A673 (cell line): ENCODE measurements around the gene OAS2. TPM values are rescaled to one million over a fixed set of nuclear protein-coding genes. Genes with fewer than 3 reads are reported as not detected.

Source experiments
- BruUV-seq: library from RNA; stranded (reverse); fragments of 400-500 nt; replicated peaks from 2 replicates; lab custom pipeline; 2021; lab: Mats Ljungman, UMichigan
- CTCF ChIA-PET: fragments of 300-600 bp; sonication (Branson Sonifier 250); formaldehyde crosslinking; loops from one replicate; lab custom pipeline; 2022; ENCODE audit warnings: antibody characterized with exemption; lab: Charles Lee
- POLR2A ChIA-PET: fragments of 300-600 bp; sonication (Branson Sonifier 250); formaldehyde crosslinking; loops from one replicate; lab custom pipeline; 2022; ENCODE audit warnings: antibody characterized with exemption; ENCODE audit not compliant: low non-redundant PET; lab: Charles Lee
- DNase-seq: peaks from one replicate; pipeline ENCODE4 v3.0.0-alpha.2; 2015; ENCODE audit warnings: low spot score
- H3K27ac ChIP-seq: fragments of 200-600 bp; sonication (generic); 2 replicates; pipeline ENCODE4 v1.5.1; 2016; ENCODE audit warnings: mixed run types, low read depth, mild to moderate bottlenecking, mixed read lengths, antibody characterized with exemption, low read length; ENCODE audit not compliant: poor library complexity, severe bottlenecking
- H3K27me3 ChIP-seq: fragments of 200-600 bp; sonication (generic); replicated peaks from 2 replicates; pipeline ENCODE4 v1.6.1; 2017; ENCODE audit warnings: mixed run types, low read depth, mild to moderate bottlenecking, mixed read lengths, antibody characterized with exemption, low read length; ENCODE audit not compliant: insufficient read depth, poor library complexity
- H3K36me3 ChIP-seq: fragments of 200-600 bp; sonication (generic); 2 replicates; pipeline ENCODE4 v1.6.1; 2016; ENCODE audit warnings: mixed run types, mild to moderate bottlenecking, mixed read lengths, antibody characterized with exemption, low read length; ENCODE audit not compliant: insufficient read depth, poor library complexity, severe bottlenecking
- H3K4me1 ChIP-seq: fragments of 200-600 bp; sonication (generic); 2 replicates; pipeline ENCODE4 v1.6.1; 2017; ENCODE audit warnings: mixed run types, mild to moderate bottlenecking, mixed read lengths, antibody characterized with exemption, low read length; ENCODE audit not compliant: insufficient read depth, poor library complexity, severe bottlenecking
- H3K4me3 ChIP-seq: fragments of 200-600 bp; sonication (generic); 2 replicates; pipeline ENCODE4 v1.5.1; 2016; ENCODE audit warnings: low read depth, mixed run types, mild to moderate bottlenecking, mixed read lengths, low read length; ENCODE audit not compliant: poor library complexity, severe bottlenecking
- H3K9me3 ChIP-seq: fragments of 200-600 bp; sonication (generic); 2 replicates; pipeline ENCODE4 v1.6.1; 2016; ENCODE audit warnings: mixed run types, low read depth, mild to moderate bottlenecking, mixed read lengths, antibody characterized with exemption, low read length; ENCODE audit not compliant: poor library complexity, severe bottlenecking
- CTCF ChIP-seq: fragments of 300-800, 200-600 bp; sonication (generic); conservative IDR thresholded peaks from 2 replicates; pipeline ENCODE4 v1.5.1; 2017; ENCODE audit warnings: low read depth, mild to moderate bottlenecking, antibody characterized with exemption, low read length, moderate library complexity, mixed read lengths
- EZH2 ChIP-seq: fragments of 200-600 bp; sonication (generic); IDR thresholded peaks from 2 replicates; pipeline ENCODE4 v1.6.1; 2017; ENCODE audit warnings: borderline replicate concordance, low read depth, mild to moderate bottlenecking, mixed read lengths, antibody characterized with exemption, low read length; ENCODE audit not compliant: poor library complexity, severe bottlenecking
- intact Hi-C: fragments of 100-400 bp; cut with micrococcal nuclease; formaldehyde crosslinking; loops from one replicate; pipeline ENCODE4 v1.10.0; 2022; ENCODE audit not compliant: unreplicated experiment
- total RNA-seq: library from RNA; stranded (reverse); gene quantifications from 2 replicates; pipeline ENCODE4 v1.2.3, GENCODE V29; 2021

Gene OAS2
- total RNA-seq, 1 experiment from 2014 or later = not detected

GRCh38 chr12:113043240-113043639 lies 64.9 kb downstream of the OAS2 start:
- no peaks in the 10 kb centered on the region for H3K4me1 ChIP-seq
- BruUV-seq = no TSS peak
- no peaks in the 10 kb centered on the region for H3K36me3 ChIP-seq
- no peak for DNase-seq
- no peaks in the 10 kb centered on the region for H3K9me3 ChIP-seq
- no peak for TF ChIP-seq CTCF
- TF ChIP-seq EZH2 = no peak
- no peak overlapping the region for H3K27ac ChIP-seq
- ChIA-PET CTCF (no interaction called here), POLR2A (no interaction called here)
- H3K4me3 ChIP-seq = no peak overlapping the region
- intact Hi-C loops = no loop called here
- H3K27me3 ChIP-seq = peaks cover 2% of the 10 kb centered on the region

- H3K4me1 ChIP-seq = no peaks in the 10 kb centered on the region
- no peak for DNase-seq
- intact Hi-C loops = no loop called here
- no TSS peak for BruUV-seq
- H3K9me3 ChIP-seq = no peaks in the 10 kb centered on the region
- H3K27me3 ChIP-seq = peaks cover 2% of the 10 kb centered on the region
- H3K36me3 ChIP-seq = no peaks in the 10 kb centered on the region
- TF ChIP-seq EZH2 (no peak), CTCF (no peak)
- H3K4me3 ChIP-seq = no peak overlapping the region
- ChIA-PET POLR2A (no interaction called here), CTCF (no interaction called here)
- H3K27ac ChIP-seq = no peak overlapping the region
These were observed 66.2 kb downstream of the OAS2 start for GRCh38 chr12:113044516-113044915.

- intact Hi-C loops = loop anchor here (1.0 kb wide), 1 partner anchor 126 kb away; no protein-coding TSS in a partner anchor
- peak; percentile 75 for DNase-seq
- CTCF ChIA-PET = interaction anchor here (0.6 to 1.0 kb wide), 2 partner anchors 38 to 56 kb away, joined by 3 to 7 read pairs; no protein-coding TSS in a partner anchor
- BruUV-seq = no TSS peak
- Histone ChIP-seq H3K9me3 (no peaks in the 10 kb centered on the region), H3K27me3 (peaks cover 2% of the 10 kb centered on the region), H3K36me3 (no peaks in the 10 kb centered on the region), H3K4me3 (no peak overlapping the region), H3K4me1 (no peaks in the 10 kb centered on the region), H3K27ac (no peak overlapping the region)
- POLR2A ChIA-PET = no interaction called here
- TF ChIP-seq EZH2 (no peak), CTCF (peak; percentile 85)
These were observed 70.4 kb downstream of the OAS2 start for GRCh38 chr12:113048716-113049127.
